OCI-LY7 (cell line): ENCODE measurements around the gene CTSL. TPM values are rescaled to one million over a fixed set of nuclear protein-coding genes. Genes with fewer than 3 reads are reported as not detected.

Experiments used
- BruUV-seq: library from RNA; stranded (reverse); fragments of 400-500 nt; replicated peaks from 2 replicates; lab custom pipeline; 2021; lab: Mats Ljungman, UMichigan
- CTCF ChIA-PET: fragments of 300-600 bp; sonication (Branson Sonifier 250); formaldehyde crosslinking; loops from one replicate; lab custom pipeline; 2022; ENCODE audit warnings: antibody characterized with exemption; ENCODE audit not compliant: unreplicated experiment; lab: Charles Lee
- POLR2A ChIA-PET: fragments of 300-600 bp; sonication (Branson Sonifier 250); formaldehyde crosslinking; loops from one replicate; lab custom pipeline; 2022; ENCODE audit warnings: antibody characterized with exemption; lab: Charles Lee
- DNase-seq: peaks from one replicate; pipeline ENCODE4 v3.0.0-alpha.2; 2015; ENCODE audit warnings: low spot score
- H2AFZ ChIP-seq: fragments of 200-600 bp; sonication (generic), shearing (Covaris generic); 2 replicates; pipeline ENCODE4 v1.6.1; 2014; ENCODE audit warnings: mild to moderate bottlenecking, antibody characterized with exemption, low read length, moderate library complexity
- H3K27ac ChIP-seq: fragments of 200-600 bp; sonication (generic); 2 replicates; pipeline ENCODE4 v1.5.1; 2014; ENCODE audit warnings: mixed run types, low read depth, mild to moderate bottlenecking, moderate library complexity, low read length, inconsistent platforms; ENCODE audit not compliant: poor library complexity, severe bottlenecking
- H3K36me3 ChIP-seq: fragments of 200-600 bp; sonication (generic); 2 replicates; pipeline ENCODE4 v1.6.1; 2014; ENCODE audit warnings: mild to moderate bottlenecking, antibody characterized with exemption, low read length, moderate library complexity, mixed read lengths; ENCODE audit not compliant: insufficient read depth
- H3K4me1 ChIP-seq: fragments of 200-600 bp; sonication (generic); 2 replicates; pipeline ENCODE4 v1.5.1; 2014; ENCODE audit warnings: mild to moderate bottlenecking, low read length; ENCODE audit not compliant: insufficient read depth, poor library complexity, severe bottlenecking
- H3K4me2 ChIP-seq: fragments of 200-600 bp; sonication (generic); 2 replicates; pipeline ENCODE4 v1.6.1; 2014; ENCODE audit warnings: mild to moderate bottlenecking, low read length
- H3K4me3 ChIP-seq: fragments of 200-600 bp; sonication (generic); 2 replicates; pipeline ENCODE4 v1.5.1; 2014; ENCODE audit warnings: mild to moderate bottlenecking, low read depth, low read length; ENCODE audit not compliant: poor library complexity, severe bottlenecking
- H3K79me2 ChIP-seq: fragments of 200-600 bp; sonication (generic); 2 replicates; pipeline ENCODE4 v1.6.1; 2016; ENCODE audit warnings: low read depth, mild to moderate bottlenecking, low read length, moderate library complexity, mixed read lengths; ENCODE audit not compliant: insufficient read depth
- H3K9me2 ChIP-seq: fragments of 200-600 bp; sonication (generic); 2 replicates; pipeline ENCODE4 v1.6.1; 2016; ENCODE audit warnings: mild to moderate bottlenecking, low read length, mixed read lengths; ENCODE audit not compliant: insufficient read depth
- H3K9me3 ChIP-seq: fragments of 200-600 bp; sonication (generic); 2 replicates; pipeline ENCODE4 v1.6.1; 2014; ENCODE audit warnings: mild to moderate bottlenecking, mixed run types, low read length, mixed read lengths
- H4K20me1 ChIP-seq: fragments of 200-600 bp; sonication (generic); 2 replicates; pipeline ENCODE4 v1.6.1; 2014; ENCODE audit warnings: mild to moderate bottlenecking, antibody characterized with exemption, low read length, moderate library complexity, mixed read lengths; ENCODE audit not compliant: insufficient read depth
- EZH2phosphoT487 ChIP-seq: fragments of 200-600 bp; sonication (generic); IDR thresholded peaks from 2 replicates; pipeline ENCODE4 v1.6.1; 2018; ENCODE audit warnings: low read depth, borderline replicate concordance, mild to moderate bottlenecking, mixed run types, antibody characterized with exemption, low read length, moderate library complexity, mixed read lengths
- intact Hi-C: fragments of 100-400 bp; cut with micrococcal nuclease; formaldehyde crosslinking; loops from one replicate; pipeline ENCODE4 v1.10.0; 2022; ENCODE audit not compliant: unreplicated experiment
- total RNA-seq, 2 experiments: library from RNA; depleted of rRNA in 1 of 2; stranded (reverse); fragments of >200 nt in 1 of 2; shearing (Covaris generic) in 1 of 2; gene quantifications; 2 replicates each; pipeline ENCODE4 v1.2.3, GENCODE V29; 2014 to 2022
- TF ChIP-seq, protein P1 (sequence below): fragments of 200-600 bp; sonication (generic); conservative IDR thresholded peaks from 2 replicates; pipeline ENCODE4 v1.5.1; 2014; ENCODE audit warnings: mild to moderate bottlenecking, antibody characterized with exemption, low read length, moderate library complexity, mixed read lengths

The CTSL gene
- total RNA-seq, 2 experiments from 2014 or later: not detected

DNA sequence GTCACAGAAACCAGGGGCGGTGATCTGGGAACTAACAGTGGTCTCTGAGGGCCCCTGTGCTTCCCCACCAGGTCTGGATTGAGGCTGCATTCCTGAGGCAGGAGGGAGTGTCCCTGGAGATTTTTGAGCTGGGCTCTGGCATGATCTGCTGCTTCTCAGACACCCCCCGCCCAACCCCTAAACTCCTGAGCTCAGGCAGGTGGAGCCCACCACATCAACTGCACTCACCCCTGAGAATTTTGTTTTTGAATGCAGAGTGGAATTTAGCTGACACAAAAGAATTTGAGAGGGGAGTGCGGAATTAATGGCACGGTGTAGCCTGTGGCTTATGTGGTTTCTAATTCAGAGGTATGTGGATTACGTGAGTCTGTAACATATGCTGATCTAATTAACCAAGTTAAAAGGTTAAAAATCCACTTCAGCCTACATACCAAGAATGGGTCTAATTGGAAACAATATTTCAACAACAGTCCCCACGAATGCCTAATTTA is 23.9 kb upstream of the CTSL start:
- no peaks in the 10 kb centered on the region for H3K79me2 ChIP-seq
- DNase-seq: no peak
- H2AFZ ChIP-seq: no peak overlapping the region
- H3K4me3 ChIP-seq: no peak overlapping the region
- POLR2A ChIA-PET: no interaction called here
- intact Hi-C loops: no loop called here
- H3K27ac ChIP-seq: no peak overlapping the region
- TF ChIP-seq EZH2phosphoT487: no peak
- TF ChIP-seq, protein P1, sequence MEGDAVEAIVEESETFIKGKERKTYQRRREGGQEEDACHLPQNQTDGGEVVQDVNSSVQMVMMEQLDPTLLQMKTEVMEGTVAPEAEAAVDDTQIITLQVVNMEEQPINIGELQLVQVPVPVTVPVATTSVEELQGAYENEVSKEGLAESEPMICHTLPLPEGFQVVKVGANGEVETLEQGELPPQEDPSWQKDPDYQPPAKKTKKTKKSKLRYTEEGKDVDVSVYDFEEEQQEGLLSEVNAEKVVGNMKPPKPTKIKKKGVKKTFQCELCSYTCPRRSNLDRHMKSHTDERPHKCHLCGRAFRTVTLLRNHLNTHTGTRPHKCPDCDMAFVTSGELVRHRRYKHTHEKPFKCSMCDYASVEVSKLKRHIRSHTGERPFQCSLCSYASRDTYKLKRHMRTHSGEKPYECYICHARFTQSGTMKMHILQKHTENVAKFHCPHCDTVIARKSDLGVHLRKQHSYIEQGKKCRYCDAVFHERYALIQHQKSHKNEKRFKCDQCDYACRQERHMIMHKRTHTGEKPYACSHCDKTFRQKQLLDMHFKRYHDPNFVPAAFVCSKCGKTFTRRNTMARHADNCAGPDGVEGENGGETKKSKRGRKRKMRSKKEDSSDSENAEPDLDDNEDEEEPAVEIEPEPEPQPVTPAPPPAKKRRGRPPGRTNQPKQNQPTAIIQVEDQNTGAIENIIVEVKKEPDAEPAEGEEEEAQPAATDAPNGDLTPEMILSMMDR: no peak
- CTCF ChIA-PET: no interaction called here
- BruUV-seq: no TSS peak
- no peaks in the 10 kb centered on the region for H3K36me3 ChIP-seq
- no peaks in the 10 kb centered on the region for H4K20me1 ChIP-seq
- H3K9me3 ChIP-seq: no peaks in the 10 kb centered on the region
- H3K4me2 ChIP-seq: no peak overlapping the region
- no peaks in the 10 kb centered on the region for H3K4me1 ChIP-seq
- H3K9me2 ChIP-seq: no peaks in the 10 kb centered on the region

DNA sequence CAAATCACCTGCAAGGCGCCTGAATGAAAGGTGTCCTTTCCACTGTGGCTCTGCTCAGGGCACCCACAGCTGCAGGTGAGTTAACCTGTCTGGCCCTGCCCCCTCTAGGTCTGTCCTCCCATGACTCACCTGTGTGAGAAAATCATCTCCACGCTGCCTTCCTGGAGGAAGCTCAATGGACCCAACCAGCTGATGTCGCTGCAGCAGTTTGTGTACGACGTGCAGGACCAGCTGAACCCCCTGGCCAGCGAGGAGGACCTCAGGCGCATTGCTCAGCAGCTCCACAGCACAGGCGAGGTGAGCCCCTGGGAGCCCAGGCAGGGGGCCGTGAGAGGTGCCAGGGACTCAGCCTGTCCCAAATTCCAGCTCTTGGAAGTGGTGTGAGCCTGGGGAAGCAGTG is 23.0 kb upstream of the CTSL start:
- H3K4me2 ChIP-seq: no peak overlapping the region
- DNase-seq: no peak
- no peaks in the 10 kb centered on the region for H3K4me1 ChIP-seq
- no peaks in the 10 kb centered on the region for H3K36me3 ChIP-seq
- H2AFZ ChIP-seq: no peak overlapping the region
- no peaks in the 10 kb centered on the region for H3K9me2 ChIP-seq
- intact Hi-C loops: no loop called here
- no TSS peak for BruUV-seq
- H3K9me3 ChIP-seq: no peaks in the 10 kb centered on the region
- H4K20me1 ChIP-seq: no peaks in the 10 kb centered on the region
- no peaks in the 10 kb centered on the region for H3K79me2 ChIP-seq
- ChIA-PET POLR2A (no interaction called here), CTCF (no interaction called here)
- no peak overlapping the region for H3K4me3 ChIP-seq
- H3K27ac ChIP-seq: no peak overlapping the region
- TF ChIP-seq EZH2phosphoT487: no peak
- TF ChIP-seq, protein P1: no peak

DNA sequence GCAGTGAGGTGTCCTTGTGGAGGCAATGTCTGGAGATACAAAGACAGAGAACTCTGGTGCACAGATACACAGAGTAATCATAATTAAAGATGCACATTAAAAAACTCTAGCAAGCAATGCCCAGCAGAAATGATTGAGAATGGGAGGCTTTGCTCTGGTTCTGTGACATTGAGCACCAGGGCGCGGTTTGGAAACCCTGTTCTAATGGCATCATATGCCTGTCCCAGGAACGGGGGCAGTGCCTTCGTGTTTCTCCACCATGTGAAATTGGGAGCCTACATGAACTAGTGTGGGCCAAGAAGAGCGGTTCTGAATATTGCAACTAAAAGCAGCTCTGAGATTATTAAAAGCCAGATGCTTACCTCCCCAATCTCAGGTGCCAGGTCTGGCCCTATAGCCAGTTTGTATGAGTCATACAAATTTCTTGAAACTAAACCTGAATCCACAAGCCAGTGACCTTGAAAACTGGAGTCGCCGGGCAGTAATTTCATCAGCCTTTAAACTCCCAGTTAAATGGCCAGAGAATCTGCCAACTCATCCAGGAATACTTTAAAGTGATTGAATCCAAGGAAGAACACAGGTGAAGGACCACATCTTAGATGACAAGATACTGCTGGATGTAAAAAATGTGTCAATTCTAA is 22.2 kb upstream of the CTSL start:
- ChIA-PET CTCF (no interaction called here), POLR2A (no interaction called here)
- Histone ChIP-seq H3K9me2 (no peaks in the 10 kb centered on the region), H3K27ac (no peak overlapping the region), H3K36me3 (no peaks in the 10 kb centered on the region), H2AFZ (no peak overlapping the region), H3K4me3 (no peak overlapping the region), H3K4me2 (no peak overlapping the region), H3K79me2 (no peaks in the 10 kb centered on the region), H3K4me1 (no peaks in the 10 kb centered on the region), H4K20me1 (no peaks in the 10 kb centered on the region), H3K9me3 (no peaks in the 10 kb centered on the region)
- no TSS peak for BruUV-seq
- no peak for DNase-seq
- TF ChIP-seq, protein P1: no peak
- no peak for TF ChIP-seq EZH2phosphoT487
- intact Hi-C loops: no loop called here
